ENCODE results near the gene INTS11.
A peak's percentile ranks its signal among the peaks of the same experiment; 100 is the strongest.

INTS11 gene

GRCh38 chr1:1310476-1311053, 13.9 kb downstream of the INTS11 start:
- DNase-seq, result no peak

GRCh38 chr1:1310109-1310385, 14.4 kb downstream of the INTS11 start:
- DNase-seq, result no peak

- peak; percentile 43 for DNase-seq
These were observed 15.0 kb downstream of the INTS11 start for GRCh38 chr1:1309251-1310108.

- no peak for DNase-seq
These were observed 15.7 kb downstream of the INTS11 start for GRCh38 chr1:1308756-1309250.

GRCh38 chr1:1307923-1308755, 16.3 kb downstream of the INTS11 start, which contains the start of the genes ACAP3 and PUSL1:
Gene ACAP3, minus strand, starts transcription at chr1:1307930. Its CDS starts 115 bp downstream, at chr1:1307815.
Gene PUSL1, plus strand, starts transcription at chr1:1308597. Its CDS starts 47 bp downstream, at chr1:1308644.
- DNase-seq, result peak; percentile 92

GRCh38 chr1:1307261-1307922, 17.1 kb downstream of the INTS11 start:
- peak; percentile 41 for DNase-seq

- DNase-seq, result no peak
These were observed 17.7 kb downstream of the INTS11 start for GRCh38 chr1:1306661-1307260.

GRCh38 chr1:1306070-1306660, 18.3 kb downstream of the INTS11 start:
- no peak for DNase-seq

GRCh38 chr1:1305300-1306069, 19.0 kb downstream of the INTS11 start:
- DNase-seq, result peak; percentile 79

GRCh38 chr1:1304331-1305299, 19.8 kb downstream of the INTS11 start:
- no peak for DNase-seq

- DNase-seq, result no peak
These were observed 20.7 kb downstream of the INTS11 start for GRCh38 chr1:1303736-1304135.

- no peak for DNase-seq
These were observed 21.4 kb downstream of the INTS11 start for GRCh38 chr1:1302951-1303509.

- DNase-seq, result no peak
These were observed 22.4 kb downstream of the INTS11 start for GRCh38 chr1:1302006-1302430.

GRCh38 chr1:1300352-1300739, 24.1 kb downstream of the INTS11 start:
- DNase-seq, result no peak

GRCh38 chr1:1299686-1300351, 24.6 kb downstream of the INTS11 start:
- DNase-seq, result no peak

GRCh38 chr1:1298861-1299685, 25.4 kb downstream of the INTS11 start:
- DNase-seq, result no peak

- DNase-seq, result no peak
These were observed 26.5 kb downstream of the INTS11 start for GRCh38 chr1:1297802-1298424.

All from activated T-cell treated with anti-CD3 and anti-CD28 coated beads, Interleukin-2, amount 50 U/mL, for 1 hour (primary cell).